H1 (cell line): ENCODE data around the gene FIGNL2. TPM values are rescaled to one million over a fixed set of nuclear protein-coding genes. Genes with fewer than 3 reads are reported as not detected.

ENCODE experiments used
- ASH2L ChIP-seq: fragments of 200-600, 300-600 bp; sonication (generic); IDR thresholded peaks from one replicate; pipeline ENCODE4 v1.7.1; 2017; ENCODE audit warnings: low read length
- BACH1 ChIP-seq: IDR thresholded peaks from 2 replicates; pipeline ENCODE4 v1.6.1; 2012; ENCODE audit warnings: low read length, improper control_type of control experiment
- BCL11A ChIP-seq, 2 experiments: IDR thresholded peaks; one replicate each; pipeline ENCODE4 v1.6.1; 2011; ENCODE audit warnings: low read depth in 2 of 2, low read length in 2 of 2, mild to moderate bottlenecking in 2 of 2
- CEBPB ChIP-seq: IDR thresholded peaks from 2 replicates; pipeline ENCODE4 v1.6.1; 2012; ENCODE audit warnings: low read depth, low read length
- CREB1 ChIP-seq: IDR thresholded peaks from 2 replicates; pipeline ENCODE4 v1.6.1; 2012; ENCODE audit warnings: inconsistent platforms
- GABPA ChIP-seq: IDR thresholded peaks from 2 replicates; pipeline ENCODE4 v1.6.1; 2011; ENCODE audit warnings: mild to moderate bottlenecking, low read length, moderate library complexity, borderline replicate concordance; ENCODE audit not compliant: insufficient read depth
- GTF2F1 ChIP-seq: IDR thresholded peaks from 2 replicates; pipeline ENCODE4 v1.6.1; 2012; ENCODE audit warnings: low read depth, low read length, improper control_type of control experiment, borderline replicate concordance
- JUND ChIP-seq: IDR thresholded peaks from 2 replicates; pipeline ENCODE4 v1.6.1; 2011; ENCODE audit warnings: mild to moderate bottlenecking, improper control_type of control experiment, low read length
- KDM4A ChIP-seq: IDR thresholded peaks from one replicate; pipeline ENCODE4 v1.7.1; 2012; ENCODE audit warnings: low read depth, mild to moderate bottlenecking, moderate library complexity, low read length, inconsistent platforms; ENCODE audit not compliant: severe bottlenecking
- NANOG ChIP-seq: IDR thresholded peaks from 2 replicates; pipeline ENCODE4 v1.6.1; 2011; ENCODE audit warnings: low read length, low read depth, mild to moderate bottlenecking, inconsistent platforms; ENCODE audit not compliant: insufficient read depth, poor library complexity, severe bottlenecking
- POLR2A ChIP-seq, 2 experiments: IDR thresholded peaks; 1 replicate in 1 of 2; 2 replicates in 1 of 2; pipeline ENCODE4 v1.6.1; 2011; ENCODE audit warnings: low read depth in 2 of 2, low read length in 2 of 2, mild to moderate bottlenecking in 2 of 2; ENCODE audit errors: control extremely low read depth in 1 of 2
- RAD21 ChIP-seq, 2 experiments: IDR thresholded peaks in 1 of 2; conservative IDR thresholded peaks in 1 of 2; 2 replicates each; pipeline ENCODE4 v1.6.1; 2011; ENCODE audit warnings: low read depth in 2 of 2, low read length in 2 of 2, improper control_type of control experiment in 1 of 2, inconsistent platforms in 1 of 2, mild to moderate bottlenecking in 1 of 2, moderate library complexity in 1 of 2
- RFX5 ChIP-seq: IDR thresholded peaks from 2 replicates; pipeline ENCODE4 v1.6.1; 2011; ENCODE audit warnings: low read depth, low read length, improper control_type of control experiment, borderline replicate concordance
- SIN3A ChIP-seq, 2 experiments: IDR thresholded peaks in 1 of 2; conservative IDR thresholded peaks in 1 of 2; 2 replicates each; pipeline ENCODE4 v1.6.1; 2011 to 2012; ENCODE audit warnings: low read length in 2 of 2, improper control_type of control experiment in 1 of 2, low read depth in 1 of 2, mild to moderate bottlenecking in 1 of 2
- SIX5 ChIP-seq: IDR thresholded peaks from 2 replicates; pipeline ENCODE4 v1.6.1; 2011; ENCODE audit warnings: mild to moderate bottlenecking, low read depth, low read length
- SP2 ChIP-seq: IDR thresholded peaks from 2 replicates; pipeline ENCODE4 v1.6.1; 2012; ENCODE audit warnings: mild to moderate bottlenecking, low read length, inconsistent platforms
- TAF1 ChIP-seq: IDR thresholded peaks from 2 replicates; pipeline ENCODE4 v1.6.1; 2011; ENCODE audit warnings: mild to moderate bottlenecking, low read depth, low read length
- TBP ChIP-seq: IDR thresholded peaks from 2 replicates; pipeline ENCODE4 v1.6.1; 2011; ENCODE audit warnings: low read depth, low read length, improper control_type of control experiment
- YY1 ChIP-seq: IDR thresholded peaks from 2 replicates; pipeline ENCODE4 v1.6.1; 2011; ENCODE audit warnings: low read depth, mild to moderate bottlenecking, low read length
- polyA plus RNA-seq, 7 experiments: library from polyadenylated mRNA; depleted of rRNA in 3 of 7; stranded (reverse) in 5 of 7; unstranded in 2 of 7; fragments of >200 nt in 5 of 7; fragments of 200-250 nt in 2 of 7; gene quantifications; 1 replicate in 5 of 7; 2 replicates in 1 of 7; 4 replicates in 1 of 7; pipeline versions ENCODE4 v1.2.1 to v1.2.3, GENCODE V29; 2011 to 2013; ENCODE audit warnings: missing spikeins in 2 of 7, mixed read lengths in 2 of 7
- total RNA-seq: library from RNA; stranded (reverse); fragmentation: NEBNext Ultra II Directional; extraction: Animal tissue kit (Norgen Biotek cat#: 25700); gene quantifications from 2 replicates; pipeline ENCODE4 v1.2.1, GENCODE V29; 2021
- TF ChIP-seq, protein P1 (sequence below): IDR thresholded peaks from 2 replicates; pipeline ENCODE4 v1.6.1; 2012; ENCODE audit warnings: inconsistent platforms
- TF ChIP-seq, protein P2 (sequence below): IDR thresholded peaks from 2 replicates; pipeline ENCODE4 v1.6.1; 2011; ENCODE audit warnings: low read depth, mild to moderate bottlenecking, low read length; ENCODE audit not compliant: insufficient read depth
- TF ChIP-seq, protein P3 (sequence below): IDR thresholded peaks from 2 replicates; pipeline ENCODE4 v1.6.1; 2012; ENCODE audit warnings: low read length, inconsistent platforms

FIGNL2 gene
- total and polyA plus RNA-seq, 2 of the 8 experiments (the other 6 are each of a cell fraction or from before 2014, with no cell fraction given), result 6.5 to 7.1 TPM

DNA sequence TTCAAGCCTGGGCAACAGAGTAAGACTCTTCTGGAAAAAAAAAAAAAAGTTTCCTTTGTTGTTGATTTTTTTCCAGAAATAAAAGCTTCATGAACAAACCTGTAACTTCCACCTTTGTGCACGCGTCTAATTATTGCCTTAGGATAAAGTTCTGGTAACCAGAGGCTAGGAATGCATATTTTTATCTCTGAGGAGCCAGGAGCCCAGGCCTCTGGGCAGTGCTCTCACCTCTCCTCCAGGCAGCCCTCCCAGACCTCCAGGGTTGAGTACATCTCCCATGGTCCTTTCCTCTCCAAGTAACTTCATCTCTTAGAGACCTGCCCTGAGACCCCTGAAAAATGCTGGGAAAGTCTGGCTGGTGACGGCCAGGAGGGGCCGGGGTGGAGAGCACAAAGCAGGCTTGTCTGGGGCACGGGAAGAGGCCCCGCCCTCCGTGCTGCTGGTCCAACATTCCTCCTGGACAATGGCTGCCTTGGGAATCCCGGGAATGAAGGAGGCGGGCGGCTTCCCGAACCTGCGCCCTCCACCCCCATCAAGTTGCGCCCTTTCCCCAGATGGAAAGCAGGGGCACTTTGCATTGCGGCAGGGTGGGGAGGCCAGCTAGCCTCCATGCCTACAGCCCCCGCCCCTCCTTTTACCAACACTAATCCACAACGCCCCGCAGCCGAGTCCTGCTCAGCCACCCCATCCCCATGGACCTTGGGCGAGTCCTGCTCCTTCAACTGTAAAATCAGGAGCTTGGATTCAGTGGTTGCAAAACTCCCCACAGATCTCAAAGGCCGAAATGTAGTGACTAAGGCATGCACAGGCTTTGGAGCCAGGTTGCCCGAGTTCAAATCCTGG is 7.3 kb upstream of the FIGNL2 start (continued):
- TF ChIP-seq SP2 (no peak), RAD21 (IDR thresholded peaks at IDR 0.05 in 1 of 2, conservative IDR thresholded peaks at IDR 0.05 in 1 of 2; ENCODE audit: low read depth in 2 of 2, low read length in 2 of 2) (peak in 1 of 2 experiments; percentile 17; a peak in 1 of 4 replicates), KDM4A (peak; percentile 31), BCL11A (IDR thresholded peaks at IDR 0.05; ENCODE audit: low read depth in 2 of 2, low read length in 2 of 2) (no peak), YY1 (peak; percentile 93), BACH1 (no peak), CEBPB (no peak), POLR2A (IDR thresholded peaks at IDR 0.05; ENCODE audit: control extremely low read depth in 1 of 2, low read depth in 2 of 2, low read length in 2 of 2) (peak in 1 of 2 experiments; percentile 57; a peak in 1 of 3 replicates), SIX5 (no peak), TAF1 (peak; percentile 64), NANOG (no peak), RFX5 (no peak), CREB1 (peak; percentile 44; the same call in 1 of the 2 replicates), JUND (no peak), ASH2L (peak; percentile 90), TBP (no peak), GABPA (no peak), GTF2F1 (no peak), SIN3A (conservative IDR thresholded peaks at IDR 0.05 in 1 of 2, IDR thresholded peaks at IDR 0.05 in 1 of 2; ENCODE audit: low read depth in 1 of 2, low read length in 2 of 2) (0 out of 4 replicates have a peak, but pooled peaks of 1 of the 2 experiments have one; percentile 33)
- TF ChIP-seq, protein P1, sequence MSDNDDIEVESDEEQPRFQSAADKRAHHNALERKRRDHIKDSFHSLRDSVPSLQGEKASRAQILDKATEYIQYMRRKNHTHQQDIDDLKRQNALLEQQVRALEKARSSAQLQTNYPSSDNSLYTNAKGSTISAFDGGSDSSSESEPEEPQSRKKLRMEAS, result 0 out of 2 replicates have a peak, but pooled peaks have one; percentile 43
- TF ChIP-seq, protein P2, sequence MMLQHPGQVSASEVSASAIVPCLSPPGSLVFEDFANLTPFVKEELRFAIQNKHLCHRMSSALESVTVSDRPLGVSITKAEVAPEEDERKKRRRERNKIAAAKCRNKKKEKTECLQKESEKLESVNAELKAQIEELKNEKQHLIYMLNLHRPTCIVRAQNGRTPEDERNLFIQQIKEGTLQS, result no peak
- TF ChIP-seq, protein P3, sequence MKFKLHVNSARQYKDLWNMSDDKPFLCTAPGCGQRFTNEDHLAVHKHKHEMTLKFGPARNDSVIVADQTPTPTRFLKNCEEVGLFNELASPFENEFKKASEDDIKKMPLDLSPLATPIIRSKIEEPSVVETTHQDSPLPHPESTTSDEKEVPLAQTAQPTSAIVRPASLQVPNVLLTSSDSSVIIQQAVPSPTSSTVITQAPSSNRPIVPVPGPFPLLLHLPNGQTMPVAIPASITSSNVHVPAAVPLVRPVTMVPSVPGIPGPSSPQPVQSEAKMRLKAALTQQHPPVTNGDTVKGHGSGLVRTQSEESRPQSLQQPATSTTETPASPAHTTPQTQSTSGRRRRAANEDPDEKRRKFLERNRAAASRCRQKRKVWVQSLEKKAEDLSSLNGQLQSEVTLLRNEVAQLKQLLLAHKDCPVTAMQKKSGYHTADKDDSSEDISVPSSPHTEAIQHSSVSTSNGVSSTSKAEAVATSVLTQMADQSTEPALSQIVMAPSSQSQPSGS, result 0 out of 2 replicates have a peak, but pooled peaks have one; percentile 61
